Stimulated activated CD8-positive, alpha-beta memory T cell treated with anti-CD3 and anti-CD28 coated beads, Interleukin-4, amount 100 ng/mL, for 48 hours (primary cell): Measurements from ENCODE around the gene SURF4.
"Not testable (repeated sequence)": the region's sequence is repeated elsewhere in the genome, so short reads cannot be mapped to it uniquely, and the experiment has no call there.

Experiments used
- DNase-seq: peaks from one replicate; pipeline ENCODE4 v3.0.0-alpha.2; 2020

Gene SURF4

GRCh38 chr9:133331641-133332380, 44.0 kb downstream of the SURF4 start:
- DNase-seq = no peak

GRCh38 chr9:133331221-133331620, 44.6 kb downstream of the SURF4 start:
- no peak for DNase-seq

GRCh38 chr9:133329306-133330156, 46.3 kb downstream of the SURF4 start:
- not testable (repeated sequence) for DNase-seq

GRCh38 chr9:133327834-133328484, 47.9 kb downstream of the SURF4 start:
- DNase-seq = no peak

- not testable (repeated sequence) for DNase-seq
These were observed 48.8 kb downstream of the SURF4 start for GRCh38 chr9:133327021-133327420.

- no peak for DNase-seq
These were observed 51.7 kb downstream of the SURF4 start for GRCh38 chr9:133323991-133324703.

- no peak for DNase-seq
These were observed 52.6 kb downstream of the SURF4 start for GRCh38 chr9:133323211-133323610.

GRCh38 chr9:133322701-133323100, 53.2 kb downstream of the SURF4 start:
- DNase-seq = no peak

- DNase-seq = no peak
These were observed 54.4 kb downstream of the SURF4 start for GRCh38 chr9:133321411-133321935.

GRCh38 chr9:133320421-133320881, 55.4 kb downstream of the SURF4 start:
- DNase-seq = no peak

GRCh38 chr9:133317551-133317950, 58.3 kb downstream of the SURF4 start:
- DNase-seq = not testable (repeated sequence)

GRCh38 chr9:133315997-133316396, 59.9 kb downstream of the SURF4 start:
- DNase-seq = no peak
